Esophagus muscularis mucosa (tissue), 4 donors: ENCODE measurements around the gene MGAT1. TPM values are rescaled to one million over a fixed set of nuclear protein-coding genes. Genes with fewer than 3 reads are reported as not detected.

ENCODE experiments used
- DNase-seq: peaks from one replicate; pipeline ENCODE4 v3.0.0-alpha.2; 2017; ENCODE audit errors: extremely low spot score
- H3K27ac ChIP-seq, 4 donors: fragments of 200-600 bp; sonication (generic); replicated peaks in 1 of 4; 1 replicate in 3 of 4; 2 replicates in 1 of 4; pipeline ENCODE4 v1.5.1; 2016 to 2019; ENCODE audit warnings: mild to moderate bottlenecking in 1 of 4
- H3K27me3 ChIP-seq, 4 donors: fragments of 200-600 bp; sonication (generic); one replicate each; pipeline versions ENCODE4 v1.5.1 to v1.6.0; 2016 to 2019
- H3K36me3 ChIP-seq, 4 donors: fragments of 200-600 bp; sonication (generic); one replicate each; pipeline ENCODE4 v1.5.1; 2016 to 2019
- H3K4me1 ChIP-seq, 4 donors: fragments of 200-600 bp; sonication (generic); one replicate each; pipeline ENCODE4 v1.5.1; 2016 to 2019
- H3K4me3 ChIP-seq, 4 donors: fragments of 200-600 bp; sonication (generic); 1 replicate in 2 of 4; 2 replicates in 2 of 4; pipeline ENCODE4 v1.5.1; 2016 to 2019; ENCODE audit warnings: mild to moderate bottlenecking in 4 of 4, moderate library complexity in 1 of 4
- H3K9me3 ChIP-seq, 4 donors: fragments of 200-600 bp; sonication (generic); 1 replicate in 3 of 4; 2 replicates in 1 of 4; pipeline ENCODE4 v1.5.1; 2016 to 2019
- EP300 ChIP-seq: sonication (generic); formaldehyde crosslinking; IDR thresholded peaks from one replicate; pipeline ENCODE4 v1.6.1; 2017; ENCODE audit warnings: antibody characterized with exemption
- POLR2A ChIP-seq: fragments of 450-650 bp; IDR thresholded peaks from one replicate; pipeline ENCODE4 v1.6.1; 2017; ENCODE audit warnings: antibody characterized with exemption, moderate library complexity, mild to moderate bottlenecking, low read depth
- POLR2AphosphoS5 ChIP-seq, 2 donors: sonication (generic); formaldehyde crosslinking; IDR thresholded peaks; one replicate each; pipeline ENCODE4 v1.6.1; 2017; ENCODE audit warnings: antibody characterized with exemption in 2 of 2
- WGBS: methylation state at CpG from one replicate; pipeline ENCODE4 v1.1.5; 2018; 5-methylcytosine and 5-hydroxymethylcytosine counted together
- intact Hi-C: fragments of 100-400 bp; cut with DNase I; formaldehyde crosslinking; loops from one replicate; pipeline ENCODE4 v1.15.1; 2023
- total RNA-seq, 4 donors: library from RNA; depleted of rRNA; stranded (reverse); fragments of >200 nt; gene quantifications; one replicate each; pipeline versions ENCODE4 v1.1.0 to v1.2.1, GENCODE V29; 2016
- TF ChIP-seq, protein P1 (sequence below), 3 experiments: fragments of 200-600 bp in 2 of 3; fragments of 450-650 bp in 1 of 3; sonication (generic) in 2 of 3; IDR thresholded peaks; one replicate each; pipeline ENCODE4 v1.5.1; 2017 to 2019; ENCODE audit warnings: antibody characterized with exemption in 3 of 3, mild to moderate bottlenecking in 2 of 3, moderate library complexity in 1 of 3

The MGAT1 gene
- total RNA-seq, 4 donors from 2014 or later: 132 to 205 (median 190) TPM

DNA sequence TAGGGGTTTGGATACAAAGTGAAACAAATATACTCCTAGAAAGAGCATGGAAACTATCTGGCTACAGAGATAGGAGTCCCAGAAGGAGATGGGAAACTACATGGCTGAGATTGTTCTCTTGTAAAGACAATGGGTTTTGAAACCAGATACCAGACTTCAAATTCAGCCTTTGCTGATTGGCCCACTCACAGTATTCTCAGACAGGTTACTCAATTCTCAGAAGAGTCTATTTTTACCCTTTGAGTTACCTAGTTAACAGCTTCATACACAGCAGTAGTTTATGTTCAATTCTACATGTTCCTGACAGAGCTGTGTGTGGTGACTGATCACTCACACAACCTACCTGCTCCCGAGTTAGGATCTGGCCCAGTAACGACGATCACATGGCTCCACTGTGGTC is 44.4 kb upstream of the MGAT1 start:
- peaks cover 0 to 4% (median 0%) of the 10 kb centered on the region in 4 donors for H3K9me3 ChIP-seq
- peaks cover 23 to 55% (median 35%) of the 10 kb centered on the region in 4 donors for H3K36me3 ChIP-seq
- TF ChIP-seq, protein P1, sequence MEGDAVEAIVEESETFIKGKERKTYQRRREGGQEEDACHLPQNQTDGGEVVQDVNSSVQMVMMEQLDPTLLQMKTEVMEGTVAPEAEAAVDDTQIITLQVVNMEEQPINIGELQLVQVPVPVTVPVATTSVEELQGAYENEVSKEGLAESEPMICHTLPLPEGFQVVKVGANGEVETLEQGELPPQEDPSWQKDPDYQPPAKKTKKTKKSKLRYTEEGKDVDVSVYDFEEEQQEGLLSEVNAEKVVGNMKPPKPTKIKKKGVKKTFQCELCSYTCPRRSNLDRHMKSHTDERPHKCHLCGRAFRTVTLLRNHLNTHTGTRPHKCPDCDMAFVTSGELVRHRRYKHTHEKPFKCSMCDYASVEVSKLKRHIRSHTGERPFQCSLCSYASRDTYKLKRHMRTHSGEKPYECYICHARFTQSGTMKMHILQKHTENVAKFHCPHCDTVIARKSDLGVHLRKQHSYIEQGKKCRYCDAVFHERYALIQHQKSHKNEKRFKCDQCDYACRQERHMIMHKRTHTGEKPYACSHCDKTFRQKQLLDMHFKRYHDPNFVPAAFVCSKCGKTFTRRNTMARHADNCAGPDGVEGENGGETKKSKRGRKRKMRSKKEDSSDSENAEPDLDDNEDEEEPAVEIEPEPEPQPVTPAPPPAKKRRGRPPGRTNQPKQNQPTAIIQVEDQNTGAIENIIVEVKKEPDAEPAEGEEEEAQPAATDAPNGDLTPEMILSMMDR (IDR thresholded peaks at IDR 0.05): no peak
- TF ChIP-seq POLR2A (no peak), POLR2AphosphoS5 (IDR thresholded peaks at IDR 0.05) (no peak), EP300 (no peak)
- WGBS: 31% methylated on average over 3 of the region's 3 CpGs
- DNase-seq: no peak
- H3K27me3 ChIP-seq: no peaks in the 10 kb centered on the region
- no peak overlapping the region for H3K27ac ChIP-seq
- no peaks in the 10 kb centered on the region for H3K4me1 ChIP-seq
- intact Hi-C loops: no loop called here
- H3K4me3 ChIP-seq: no peak overlapping the region

GRCh38 chr5:180844858-180845257 is 42.3 kb upstream of the MGAT1 start:
- no peaks in the 10 kb centered on the region for H3K9me3 ChIP-seq
- no peaks in the 10 kb centered on the region for H3K27me3 ChIP-seq
- H3K4me3 ChIP-seq: no peak overlapping the region
- no peaks in the 10 kb centered on the region for H3K4me1 ChIP-seq
- DNase-seq: no peak
- peaks cover 7 to 36% (median 16%) of the 10 kb centered on the region in 4 donors for H3K36me3 ChIP-seq
- TF ChIP-seq EP300 (no peak), POLR2AphosphoS5 (IDR thresholded peaks at IDR 0.05) (no peak), POLR2A (no peak)
- TF ChIP-seq, protein P1 (IDR thresholded peaks at IDR 0.05): no peak
- 91% methylated on average over 1 of the region's 1 CpG for WGBS
- intact Hi-C loops: no loop called here
- no peak overlapping the region for H3K27ac ChIP-seq

- Histone ChIP-seq H3K4me1 (no peaks in the 10 kb centered on the region), H3K27ac (no peak overlapping the region), H3K27me3 (no peaks in the 10 kb centered on the region), H3K4me3 (no peak overlapping the region), H3K9me3 (no peaks in the 10 kb centered on the region), H3K36me3 (peaks cover 3 to 31% (median 12%) of the 10 kb centered on the region in 4 donors)
- WGBS: 75% methylated on average over 3 of the region's 3 CpGs
- no peak for TF ChIP-seq EP300
- no peak for TF ChIP-seq POLR2A
- TF ChIP-seq POLR2AphosphoS5 (IDR thresholded peaks at IDR 0.05): no peak
- TF ChIP-seq, protein P1 (IDR thresholded peaks at IDR 0.05): no peak
- no peak for DNase-seq
- intact Hi-C loops: no loop called here
These were observed 41.8 kb upstream of the MGAT1 start for GRCh38 chr5:180844432-180844831.

GRCh38 chr5:180839935-180840334 is 37.3 kb upstream of the MGAT1 start:
- H3K9me3 ChIP-seq: no peaks in the 10 kb centered on the region
- H3K27ac ChIP-seq: no peak overlapping the region
- intact Hi-C loops: no loop called here
- TF ChIP-seq, protein P1 (IDR thresholded peaks at IDR 0.05): no peak
- TF ChIP-seq POLR2AphosphoS5 (IDR thresholded peaks at IDR 0.05): no peak
- no peak for TF ChIP-seq EP300
- TF ChIP-seq POLR2A: no peak
- WGBS: 97% methylated on average over 3 of the region's 3 CpGs
- no peak for DNase-seq
- H3K4me1 ChIP-seq: no peaks in the 10 kb centered on the region
- no peak overlapping the region for H3K4me3 ChIP-seq
- H3K36me3 ChIP-seq: peaks cover 12 to 31% (median 21%) of the 10 kb centered on the region in 4 donors
- H3K27me3 ChIP-seq: no peaks in the 10 kb centered on the region

DNA sequence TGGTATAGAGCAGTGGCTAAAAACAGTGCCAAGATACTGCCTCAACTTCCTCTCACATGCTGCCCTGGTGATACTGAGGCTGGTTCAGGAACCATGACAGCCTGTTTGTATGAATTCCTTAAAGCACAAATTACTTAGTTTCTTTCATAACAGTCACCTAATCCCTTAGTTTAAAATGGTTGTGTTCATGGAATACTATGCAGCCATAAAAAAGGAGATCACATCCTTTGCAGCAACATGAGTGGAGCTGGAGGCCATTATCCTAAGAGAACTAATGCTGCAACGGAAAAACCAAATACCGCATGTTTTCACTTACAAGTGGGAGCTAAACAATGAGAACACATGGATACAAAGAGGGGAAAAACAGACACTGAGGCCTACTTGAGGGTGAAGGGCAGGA is 36.6 kb upstream of the MGAT1 start:
- no peak for DNase-seq
- WGBS: 100% methylated on average over 2 of the region's 2 CpGs

More for the DNA sequence above, 36.6 kb upstream of the MGAT1 start:
- Histone ChIP-seq H3K27me3 (no peaks in the 10 kb centered on the region), H3K9me3 (no peaks in the 10 kb centered on the region), H3K27ac (no peak overlapping the region), H3K4me1 (no peaks in the 10 kb centered on the region), H3K4me3 (no peak overlapping the region), H3K36me3 (peaks cover 17 to 38% (median 27%) of the 10 kb centered on the region in 4 donors)
- TF ChIP-seq, protein P1 (IDR thresholded peaks at IDR 0.05): no peak
- TF ChIP-seq POLR2AphosphoS5 (IDR thresholded peaks at IDR 0.05) (no peak), EP300 (no peak), POLR2A (no peak)
- intact Hi-C loops: no loop called here
